ENCODE measurements around the gene SLC25A11.
"Not testable (repeated sequence)": the region's sequence is repeated elsewhere in the genome, so short reads cannot be mapped to it uniquely, and the experiment has no call there.

Gene SLC25A11

GRCh38 chr17:4914551-4914950 lies 25.3 kb downstream of the SLC25A11 start:
- not testable (repeated sequence) for H3K4me1 ChIP-seq (ENCODE audit: control insufficient read depth, insufficient read depth, low read length); DNase-seq (ENCODE audit: low read depth, low spot score); H3K27ac ChIP-seq (ENCODE audit: low read length); H3K4me3 ChIP-seq (ENCODE audit: low read length); H3K27me3 ChIP-seq (ENCODE audit: control insufficient read depth, insufficient read depth, low read length); H3K9me3 ChIP-seq (ENCODE audit: control insufficient read depth, insufficient read depth, low read length); H3K36me3 ChIP-seq (ENCODE audit: control insufficient read depth, insufficient read depth, low read length)
- WGBS (ENCODE audit: insufficient coverage, insufficient read length) = no CpG with 5 or more reads among the region's 4 CpGs

GRCh38 chr17:4913994-4914393 lies 25.9 kb downstream of the SLC25A11 start:
- Histone ChIP-seq H3K27me3 (ENCODE audit: control insufficient read depth, insufficient read depth, low read length) (no peaks in the 10 kb centered on the region), H3K36me3 (ENCODE audit: control insufficient read depth, insufficient read depth, low read length) (no peaks in the 10 kb centered on the region), H3K9me3 (ENCODE audit: control insufficient read depth, insufficient read depth, low read length) (no peaks in the 10 kb centered on the region), H3K4me3 (ENCODE audit: low read length) (no peak overlapping the region), H3K4me1 (ENCODE audit: control insufficient read depth, insufficient read depth, low read length) (0 out of 2 replicates have a peak, but pooled peaks cover 2% of the 10 kb centered on the region), H3K27ac (ENCODE audit: low read length) (no peak overlapping the region)
- DNase-seq (ENCODE audit: low read depth, low spot score) = no peak
- no CpG with 5 or more reads among the region's 1 CpG for WGBS (ENCODE audit: insufficient coverage, insufficient read length)

GRCh38 chr17:4908711-4909496 lies 30.9 kb downstream of the SLC25A11 start:
- Histone ChIP-seq H3K4me1 (ENCODE audit: control insufficient read depth, insufficient read depth, low read length) (peaks cover 6% of the 10 kb centered on the region; the same call in 1 of the 2 replicates), H3K4me3 (ENCODE audit: low read length) (no peak overlapping the region), H3K27me3 (ENCODE audit: control insufficient read depth, insufficient read depth, low read length) (no peaks in the 10 kb centered on the region), H3K27ac (ENCODE audit: low read length) (no peak overlapping the region), H3K36me3 (ENCODE audit: control insufficient read depth, insufficient read depth, low read length) (no peaks in the 10 kb centered on the region), H3K9me3 (ENCODE audit: control insufficient read depth, insufficient read depth, low read length) (no peaks in the 10 kb centered on the region)
- DNase-seq (ENCODE audit: low read depth, low spot score) = peak; percentile 78
- no CpG with 5 or more reads among the region's 20 CpGs for WGBS (ENCODE audit: insufficient coverage, insufficient read length)

GRCh38 chr17:4908301-4908700 lies 31.5 kb downstream of the SLC25A11 start:
- no CpG with 5 or more reads among the region's 10 CpGs for WGBS (ENCODE audit: insufficient coverage, insufficient read length)
- DNase-seq (ENCODE audit: low read depth, low spot score) = no peak
- H3K4me1 ChIP-seq (ENCODE audit: control insufficient read depth, insufficient read depth, low read length) = peaks cover 6% of the 10 kb centered on the region; the same call in 1 of the 2 replicates
- no peak overlapping the region for H3K27ac ChIP-seq (ENCODE audit: low read length)
- no peaks in the 10 kb centered on the region for H3K27me3 ChIP-seq (ENCODE audit: control insufficient read depth, insufficient read depth, low read length)
- H3K36me3 ChIP-seq (ENCODE audit: control insufficient read depth, insufficient read depth, low read length) = no peaks in the 10 kb centered on the region
- H3K9me3 ChIP-seq (ENCODE audit: control insufficient read depth, insufficient read depth, low read length) = no peaks in the 10 kb centered on the region
- H3K4me3 ChIP-seq (ENCODE audit: low read length) = no peak overlapping the region

GRCh38 chr17:4906642-4907041 lies 33.2 kb downstream of the SLC25A11 start:
- not testable (repeated sequence) for H3K4me1 ChIP-seq (ENCODE audit: control insufficient read depth, insufficient read depth, low read length); H3K36me3 ChIP-seq (ENCODE audit: control insufficient read depth, insufficient read depth, low read length); DNase-seq (ENCODE audit: low read depth, low spot score); H3K27ac ChIP-seq (ENCODE audit: low read length); H3K4me3 ChIP-seq (ENCODE audit: low read length); H3K9me3 ChIP-seq (ENCODE audit: control insufficient read depth, insufficient read depth, low read length); H3K27me3 ChIP-seq (ENCODE audit: control insufficient read depth, insufficient read depth, low read length)

GRCh38 chr17:4903051-4903818 lies 36.6 kb downstream of the SLC25A11 start, which contains the start of gene CHRNE:
CHRNE (minus strand) TSS chr17:4903098; CDS start chr17:4903063, 35 bp downstream.
- H3K9me3 ChIP-seq (ENCODE audit: control insufficient read depth, insufficient read depth, low read length) = no peaks in the 10 kb centered on the region
- no CpG with 5 or more reads among the region's 10 CpGs for WGBS (ENCODE audit: insufficient coverage, insufficient read length)
- H3K4me3 ChIP-seq (ENCODE audit: low read length) = no peak within 1 kb of the TSS
- no peak within 1 kb of the TSS for H3K27ac ChIP-seq (ENCODE audit: low read length)
- no peak for DNase-seq (ENCODE audit: low read depth, low spot score)
- peaks cover 3% of the 10 kb centered on the region; the same call in 1 of the 2 replicates for H3K4me1 ChIP-seq (ENCODE audit: control insufficient read depth, insufficient read depth, low read length)
- no peaks in the 10 kb centered on the region for H3K36me3 ChIP-seq (ENCODE audit: control insufficient read depth, insufficient read depth, low read length)
- H3K27me3 ChIP-seq (ENCODE audit: control insufficient read depth, insufficient read depth, low read length) = no peaks in the 10 kb centered on the region

- no CpG with 5 or more reads among the region's 8 CpGs for WGBS (ENCODE audit: insufficient coverage, insufficient read length)
- H3K27ac ChIP-seq (ENCODE audit: low read length) = no peak overlapping the region
- no peak overlapping the region for H3K4me3 ChIP-seq (ENCODE audit: low read length)
Measured at GRCh38 chr17:4902540-4902939, 37.3 kb downstream of the SLC25A11 start.

GRCh38 chr17:4901648-4902344 lies 38.0 kb downstream of the SLC25A11 start:
- H3K4me3 ChIP-seq (ENCODE audit: low read length) = no peak overlapping the region
- DNase-seq (ENCODE audit: low read depth, low spot score) = no peak
- H3K27me3 ChIP-seq (ENCODE audit: control insufficient read depth, insufficient read depth, low read length) = no peaks in the 10 kb centered on the region
- no CpG with 5 or more reads among the region's 48 CpGs for WGBS (ENCODE audit: insufficient coverage, insufficient read length)
- H3K36me3 ChIP-seq (ENCODE audit: control insufficient read depth, insufficient read depth, low read length) = no peaks in the 10 kb centered on the region
- H3K27ac ChIP-seq (ENCODE audit: low read length) = no peak overlapping the region
- no peaks in the 10 kb centered on the region for H3K9me3 ChIP-seq (ENCODE audit: control insufficient read depth, insufficient read depth, low read length)
- 0 out of 2 replicates have a peak, but pooled peaks cover 3% of the 10 kb centered on the region for H3K4me1 ChIP-seq (ENCODE audit: control insufficient read depth, insufficient read depth, low read length)

More at GRCh38 chr17:4902540-4902939, 37.3 kb downstream of the SLC25A11 start:
- Histone ChIP-seq H3K4me1 (ENCODE audit: control insufficient read depth, insufficient read depth, low read length) (0 out of 2 replicates have a peak, but pooled peaks cover 3% of the 10 kb centered on the region), H3K27me3 (ENCODE audit: control insufficient read depth, insufficient read depth, low read length) (no peaks in the 10 kb centered on the region), H3K36me3 (ENCODE audit: control insufficient read depth, insufficient read depth, low read length) (no peaks in the 10 kb centered on the region), H3K9me3 (ENCODE audit: control insufficient read depth, insufficient read depth, low read length) (no peaks in the 10 kb centered on the region)
- no peak for DNase-seq (ENCODE audit: low read depth, low spot score)

GRCh38 chr17:4901108-4901647 lies 38.7 kb downstream of the SLC25A11 start:
- H3K4me3 ChIP-seq (ENCODE audit: low read length) = no peak overlapping the region
- H3K27ac ChIP-seq (ENCODE audit: low read length) = no peak overlapping the region
- H3K4me1 ChIP-seq (ENCODE audit: control insufficient read depth, insufficient read depth, low read length) = 0 out of 2 replicates have a peak, but pooled peaks cover 3% of the 10 kb centered on the region
- no peaks in the 10 kb centered on the region for H3K27me3 ChIP-seq (ENCODE audit: control insufficient read depth, insufficient read depth, low read length)
- WGBS (ENCODE audit: insufficient coverage, insufficient read length) = no CpG with 5 or more reads among the region's 37 CpGs
- DNase-seq (ENCODE audit: low read depth, low spot score) = no peak
- H3K9me3 ChIP-seq (ENCODE audit: control insufficient read depth, insufficient read depth, low read length) = no peaks in the 10 kb centered on the region
- 0 out of 2 replicates have a peak, but pooled peaks cover 3% of the 10 kb centered on the region for H3K36me3 ChIP-seq (ENCODE audit: control insufficient read depth, insufficient read depth, low read length)

All from iPS DF 6.9 (cell line).